Measurements from ENCODE around the gene CCSAP.

DNA sequence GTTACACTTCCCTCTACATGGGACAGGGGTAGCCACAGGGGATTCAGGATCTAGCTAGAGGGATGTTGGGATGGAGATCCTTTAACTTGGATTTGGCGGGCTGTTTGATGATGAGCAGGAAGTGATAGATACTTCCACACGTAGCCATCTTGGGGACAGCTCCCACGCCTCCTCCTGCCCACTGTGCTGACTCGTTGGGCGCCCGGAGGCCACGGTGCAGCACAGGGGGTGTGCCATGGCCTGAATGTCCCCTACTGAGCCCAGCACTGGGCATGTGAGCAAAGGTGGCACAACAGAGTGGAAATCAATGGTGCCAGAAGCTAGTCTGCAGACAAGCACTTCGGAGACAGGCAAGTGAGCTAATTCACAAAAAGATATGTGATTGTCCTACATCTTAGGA lies 31.6 kb upstream of the CCSAP start:
- TF ChIP-seq, protein P1, sequence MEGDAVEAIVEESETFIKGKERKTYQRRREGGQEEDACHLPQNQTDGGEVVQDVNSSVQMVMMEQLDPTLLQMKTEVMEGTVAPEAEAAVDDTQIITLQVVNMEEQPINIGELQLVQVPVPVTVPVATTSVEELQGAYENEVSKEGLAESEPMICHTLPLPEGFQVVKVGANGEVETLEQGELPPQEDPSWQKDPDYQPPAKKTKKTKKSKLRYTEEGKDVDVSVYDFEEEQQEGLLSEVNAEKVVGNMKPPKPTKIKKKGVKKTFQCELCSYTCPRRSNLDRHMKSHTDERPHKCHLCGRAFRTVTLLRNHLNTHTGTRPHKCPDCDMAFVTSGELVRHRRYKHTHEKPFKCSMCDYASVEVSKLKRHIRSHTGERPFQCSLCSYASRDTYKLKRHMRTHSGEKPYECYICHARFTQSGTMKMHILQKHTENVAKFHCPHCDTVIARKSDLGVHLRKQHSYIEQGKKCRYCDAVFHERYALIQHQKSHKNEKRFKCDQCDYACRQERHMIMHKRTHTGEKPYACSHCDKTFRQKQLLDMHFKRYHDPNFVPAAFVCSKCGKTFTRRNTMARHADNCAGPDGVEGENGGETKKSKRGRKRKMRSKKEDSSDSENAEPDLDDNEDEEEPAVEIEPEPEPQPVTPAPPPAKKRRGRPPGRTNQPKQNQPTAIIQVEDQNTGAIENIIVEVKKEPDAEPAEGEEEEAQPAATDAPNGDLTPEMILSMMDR (IDR thresholded peaks at IDR 0.05; ENCODE audit: low read depth, low read length, poor library complexity, severe bottlenecking) = no peak
- no peak for TF ChIP-seq EZH2phosphoT487 (IDR thresholded peaks at IDR 0.05; ENCODE audit: borderline replicate concordance, low read length)
